KOPT-K1 (cell line): ENCODE results near the gene DLGAP5.

ENCODE experiments used
- H3K27ac ChIP-seq: fragments of 200-600 bp; sonication (generic); 2 replicates; pipeline ENCODE4 v1.5.1; 2016; ENCODE audit warnings: antibody characterized with exemption, mild to moderate bottlenecking, low read depth, low read length; ENCODE audit not compliant: poor library complexity, severe bottlenecking
- H3K36me3 ChIP-seq: fragments of 200-600 bp; sonication (generic); 2 replicates; pipeline ENCODE4 v1.5.1; 2017; ENCODE audit warnings: antibody characterized with exemption, mild to moderate bottlenecking, low read length, moderate library complexity; ENCODE audit not compliant: insufficient read depth
- H3K9me3 ChIP-seq: fragments of 200-600 bp; sonication (generic); 2 replicates; pipeline ENCODE4 v1.5.1; 2017; ENCODE audit warnings: antibody characterized with exemption, low read length, mild to moderate bottlenecking; ENCODE audit not compliant: insufficient read depth, poor library complexity, severe bottlenecking

DLGAP5 gene, protein sequence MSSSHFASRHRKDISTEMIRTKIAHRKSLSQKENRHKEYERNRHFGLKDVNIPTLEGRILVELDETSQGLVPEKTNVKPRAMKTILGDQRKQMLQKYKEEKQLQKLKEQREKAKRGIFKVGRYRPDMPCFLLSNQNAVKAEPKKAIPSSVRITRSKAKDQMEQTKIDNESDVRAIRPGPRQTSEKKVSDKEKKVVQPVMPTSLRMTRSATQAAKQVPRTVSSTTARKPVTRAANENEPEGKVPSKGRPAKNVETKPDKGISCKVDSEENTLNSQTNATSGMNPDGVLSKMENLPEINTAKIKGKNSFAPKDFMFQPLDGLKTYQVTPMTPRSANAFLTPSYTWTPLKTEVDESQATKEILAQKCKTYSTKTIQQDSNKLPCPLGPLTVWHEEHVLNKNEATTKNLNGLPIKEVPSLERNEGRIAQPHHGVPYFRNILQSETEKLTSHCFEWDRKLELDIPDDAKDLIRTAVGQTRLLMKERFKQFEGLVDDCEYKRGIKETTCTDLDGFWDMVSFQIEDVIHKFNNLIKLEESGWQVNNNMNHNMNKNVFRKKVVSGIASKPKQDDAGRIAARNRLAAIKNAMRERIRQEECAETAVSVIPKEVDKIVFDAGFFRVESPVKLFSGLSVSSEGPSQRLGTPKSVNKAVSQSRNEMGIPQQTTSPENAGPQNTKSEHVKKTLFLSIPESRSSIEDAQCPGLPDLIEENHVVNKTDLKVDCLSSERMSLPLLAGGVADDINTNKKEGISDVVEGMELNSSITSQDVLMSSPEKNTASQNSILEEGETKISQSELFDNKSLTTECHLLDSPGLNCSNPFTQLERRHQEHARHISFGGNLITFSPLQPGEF

DNA sequence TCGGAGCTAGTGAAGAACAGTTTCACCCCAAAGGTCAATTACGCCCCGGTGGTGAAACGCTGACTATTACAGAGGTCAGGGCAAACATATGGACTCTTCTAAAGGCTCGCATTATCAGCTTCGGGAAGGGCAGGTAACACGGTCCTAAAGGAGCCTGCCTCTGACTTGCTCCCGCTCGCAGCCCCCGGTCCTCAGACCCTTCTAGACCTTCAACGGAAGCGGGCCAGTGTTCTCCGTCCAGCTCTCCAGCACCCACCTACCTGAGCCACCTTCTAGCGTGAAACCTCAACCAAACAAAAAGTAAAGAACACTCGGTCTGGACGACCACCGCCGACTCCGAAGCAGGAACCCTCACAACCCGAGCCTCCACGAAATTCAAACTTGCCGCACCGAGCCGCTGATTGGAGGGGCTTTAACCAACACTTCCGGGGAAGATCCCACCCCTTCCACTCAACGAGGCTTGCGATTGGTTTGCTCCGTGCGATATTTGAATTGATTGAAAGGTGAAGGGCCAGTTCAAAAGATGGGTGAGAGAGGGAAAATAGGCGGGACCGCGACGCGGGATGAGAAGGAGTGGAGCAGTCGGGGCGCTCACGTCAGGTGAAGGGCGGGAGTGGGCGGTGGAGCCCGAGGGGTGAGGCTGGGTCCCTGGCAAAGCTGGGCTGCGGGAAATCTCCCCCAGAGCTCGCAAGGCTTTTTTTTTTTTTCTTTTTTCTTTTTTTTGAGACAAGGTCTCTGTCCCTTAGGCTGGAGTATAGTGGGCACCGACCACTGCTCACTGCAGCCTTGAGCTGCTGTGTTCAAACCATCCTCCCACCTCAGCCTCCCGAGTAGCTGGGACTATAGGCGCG lies at the start of gene DLGAP5:
TSS of gene DLGAP5 (minus strand) at position 383 of the 851 bp plus-strand sequence. CDS start 2,406 bp downstream, outside the sequence.
- Histone ChIP-seq H3K36me3 (peaks cover 30% of the 10 kb centered on the region), H3K9me3 (no peaks in the 10 kb centered on the region), H3K27ac (peak within 1 kb of the TSS; percentile 89)

GRCh38 chr14:55240526-55241178 lies 49.3 kb upstream of the DLGAP5 start:
- H3K27ac ChIP-seq = no peak overlapping the region
- no peaks in the 10 kb centered on the region for H3K9me3 ChIP-seq
- no peaks in the 10 kb centered on the region for H3K36me3 ChIP-seq

- no peak overlapping the region for H3K27ac ChIP-seq
- H3K9me3 ChIP-seq = no peaks in the 10 kb centered on the region
- no peaks in the 10 kb centered on the region for H3K36me3 ChIP-seq
Observed at GRCh38 chr14:55239320-55239719, 47.9 kb upstream of the DLGAP5 start.

DNA sequence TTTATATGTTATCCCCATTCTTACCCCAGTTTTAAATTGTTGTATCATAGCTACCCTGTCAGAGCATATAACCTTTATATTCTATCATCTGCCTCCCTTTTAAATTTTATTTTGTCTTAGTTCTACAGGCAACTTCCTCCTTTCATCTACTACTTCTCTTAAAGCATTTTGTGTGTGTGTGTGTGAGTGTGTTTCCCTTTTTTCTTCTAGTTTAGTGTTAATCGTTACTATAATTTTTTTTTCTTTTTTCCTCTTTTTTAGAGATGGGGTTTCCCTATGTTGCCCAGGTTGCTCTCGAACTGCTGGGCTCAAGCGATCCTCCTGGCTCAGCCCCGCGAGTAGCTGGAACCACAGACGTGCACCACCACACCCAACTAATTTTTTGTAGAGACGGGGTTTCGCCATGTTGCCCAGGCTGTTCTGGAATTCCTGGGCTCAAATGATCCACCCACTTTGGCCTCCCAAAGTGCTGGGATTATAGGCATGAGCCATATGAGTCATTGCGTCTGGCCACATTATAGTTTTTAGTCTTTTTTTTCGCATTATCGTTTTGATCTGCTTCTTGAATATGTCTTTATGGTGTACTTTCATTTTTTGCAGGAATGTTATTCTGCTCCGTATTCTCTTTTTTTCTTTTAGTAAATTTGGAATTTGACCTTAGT lies 46.8 kb upstream of the DLGAP5 start:
- no peaks in the 10 kb centered on the region for H3K9me3 ChIP-seq
- H3K36me3 ChIP-seq = no peaks in the 10 kb centered on the region
- H3K27ac ChIP-seq = no peak overlapping the region

DNA sequence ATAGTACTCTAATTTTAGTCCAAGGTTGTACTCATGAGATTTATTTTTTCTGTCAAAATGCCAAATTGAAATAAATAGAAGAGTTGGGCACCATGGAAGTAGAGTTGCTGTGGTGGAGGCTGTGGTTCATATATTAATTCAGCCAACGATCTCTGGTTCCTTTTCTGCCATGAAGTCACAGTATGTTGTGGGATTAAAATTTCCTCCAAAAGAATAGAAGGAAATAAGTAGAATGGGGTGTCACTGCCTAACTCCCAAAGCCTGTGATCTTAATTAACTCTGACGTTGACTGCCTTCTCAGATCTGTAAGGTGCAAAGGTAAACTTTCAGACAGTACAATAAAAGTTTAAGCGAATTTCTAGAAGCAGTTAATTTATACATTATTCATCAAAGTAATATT lies 42.2 kb upstream of the DLGAP5 start:
- Histone ChIP-seq H3K27ac (no peak overlapping the region), H3K36me3 (no peaks in the 10 kb centered on the region), H3K9me3 (no peaks in the 10 kb centered on the region)

DNA sequence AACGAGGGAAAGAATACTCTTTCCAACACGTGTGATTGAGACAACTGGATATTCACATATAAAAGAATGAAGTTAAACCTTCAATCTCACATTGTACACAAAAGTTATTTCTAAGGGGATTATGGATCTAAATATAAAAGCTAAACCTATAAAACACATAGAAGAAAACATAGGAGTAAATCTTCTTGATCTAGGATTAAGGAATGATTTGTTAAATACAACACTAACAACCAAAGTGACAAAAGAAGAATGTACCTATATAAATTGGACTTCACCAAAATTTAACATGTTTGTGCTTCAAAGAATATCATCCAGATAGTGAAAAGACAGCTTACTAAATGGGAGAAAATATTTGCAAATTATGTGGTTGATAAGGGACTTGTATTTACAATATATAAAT lies 36.9 kb upstream of the DLGAP5 start:
- no peak overlapping the region for H3K27ac ChIP-seq
- H3K36me3 ChIP-seq = no peaks in the 10 kb centered on the region
- H3K9me3 ChIP-seq = peaks cover 16% of the 10 kb centered on the region

DNA sequence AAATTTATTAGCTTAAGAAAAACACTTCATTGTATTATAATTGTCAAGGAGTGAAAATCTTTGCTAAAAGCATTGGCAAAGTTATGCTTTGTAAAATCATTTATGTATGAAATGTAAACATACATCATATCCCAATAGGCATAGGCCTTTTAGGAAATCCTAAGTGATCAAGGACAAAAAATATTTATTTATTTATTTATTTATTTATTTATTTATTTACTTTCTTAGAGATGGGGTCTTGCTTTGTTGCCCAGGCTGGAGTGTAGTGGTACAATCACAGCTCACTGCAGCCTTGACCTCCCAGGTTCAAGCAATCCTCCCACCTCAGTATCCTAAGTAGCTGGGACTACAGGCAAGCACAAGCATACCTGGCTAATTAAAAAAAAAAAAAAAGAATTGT lies 32.0 kb upstream of the DLGAP5 start:
- H3K36me3 ChIP-seq = no peaks in the 10 kb centered on the region
- peaks cover 16% of the 10 kb centered on the region for H3K9me3 ChIP-seq
- no peak overlapping the region for H3K27ac ChIP-seq

DNA sequence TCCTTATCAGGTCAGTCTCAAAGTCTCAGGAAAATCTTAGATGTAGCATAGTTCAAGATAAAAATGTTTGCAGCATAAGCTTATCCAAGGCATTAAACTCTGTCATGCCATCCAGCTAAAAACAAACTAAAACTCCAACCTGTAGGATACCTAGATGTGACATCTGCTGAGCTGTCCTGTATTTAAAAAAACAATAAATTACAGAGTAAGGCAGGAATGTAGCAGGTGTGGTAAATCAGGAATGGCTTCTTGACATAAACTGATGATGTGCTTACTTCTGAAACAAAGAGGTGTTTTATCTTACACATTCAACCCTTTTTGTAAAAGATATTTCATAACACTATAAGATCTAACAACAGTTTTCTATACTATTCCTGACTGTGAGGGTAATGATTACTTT lies 30.6 kb upstream of the DLGAP5 start:
- Histone ChIP-seq H3K36me3 (no peaks in the 10 kb centered on the region), H3K27ac (no peak overlapping the region)

GRCh38 chr14:55221186-55221585 lies 29.8 kb upstream of the DLGAP5 start:
- peaks cover 1% of the 10 kb centered on the region for H3K9me3 ChIP-seq
- no peak overlapping the region for H3K27ac ChIP-seq

More for the DNA sequence above, 30.6 kb upstream of the DLGAP5 start:
- peaks cover 9% of the 10 kb centered on the region for H3K9me3 ChIP-seq

GRCh38 chr14:55220230-55220629 lies 28.8 kb upstream of the DLGAP5 start:
- no peaks in the 10 kb centered on the region for H3K9me3 ChIP-seq

More at GRCh38 chr14:55221186-55221585, 29.8 kb upstream of the DLGAP5 start:
- no peaks in the 10 kb centered on the region for H3K36me3 ChIP-seq

DNA sequence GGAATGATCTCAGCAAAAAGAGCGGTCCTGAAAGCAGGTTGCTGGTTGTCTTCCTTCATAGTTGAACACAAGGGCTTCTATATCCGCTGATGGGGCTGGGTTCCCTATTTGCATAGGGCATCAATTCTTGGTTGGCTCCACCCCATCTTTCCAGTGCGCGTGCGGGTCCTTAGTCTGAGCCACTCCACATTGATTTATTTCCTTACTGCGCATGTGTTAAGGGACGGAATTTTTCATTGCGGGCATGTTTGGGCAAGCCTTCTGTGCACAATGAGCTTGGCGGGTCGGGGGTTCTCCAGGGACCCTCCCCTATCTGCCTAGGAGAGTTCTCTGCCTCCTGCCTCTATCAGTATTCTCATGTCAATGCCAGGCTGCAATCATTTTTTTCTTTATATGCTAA lies 21.2 kb upstream of the DLGAP5 start:
- no peak overlapping the region for H3K27ac ChIP-seq

More at GRCh38 chr14:55220230-55220629, 28.8 kb upstream of the DLGAP5 start:
- no peaks in the 10 kb centered on the region for H3K36me3 ChIP-seq
- H3K27ac ChIP-seq = no peak overlapping the region

GRCh38 chr14:55207832-55208231 lies 16.4 kb upstream of the DLGAP5 start:
- Histone ChIP-seq H3K27ac (no peak overlapping the region), H3K36me3 (no peaks in the 10 kb centered on the region)

More for the DNA sequence above, 21.2 kb upstream of the DLGAP5 start:
- Histone ChIP-seq H3K36me3 (no peaks in the 10 kb centered on the region), H3K9me3 (no peaks in the 10 kb centered on the region)

GRCh38 chr14:55206175-55206693 lies 14.8 kb upstream of the DLGAP5 start:
- Histone ChIP-seq H3K36me3 (no peaks in the 10 kb centered on the region), H3K9me3 (no peaks in the 10 kb centered on the region), H3K27ac (no peak overlapping the region)

More at GRCh38 chr14:55207832-55208231, 16.4 kb upstream of the DLGAP5 start:
- H3K9me3 ChIP-seq = no peaks in the 10 kb centered on the region
